Measurements from ENCODE around the gene THRA. TPM values are rescaled to one million over a fixed set of nuclear protein-coding genes. Genes with fewer than 3 reads are reported as not detected.

Gene THRA
- total and polyA plus RNA-seq, 11 donors, result 50.6 to 105 (median 69.8) TPM

GRCh38 chr17:40112718-40113109 is 49.9 kb downstream of the THRA start:
- 31 to 49% (median 44%) methylated on average over 4 of the region's 4 CpGs for WGBS, 4 donors
- TF ChIP-seq, protein P1, sequence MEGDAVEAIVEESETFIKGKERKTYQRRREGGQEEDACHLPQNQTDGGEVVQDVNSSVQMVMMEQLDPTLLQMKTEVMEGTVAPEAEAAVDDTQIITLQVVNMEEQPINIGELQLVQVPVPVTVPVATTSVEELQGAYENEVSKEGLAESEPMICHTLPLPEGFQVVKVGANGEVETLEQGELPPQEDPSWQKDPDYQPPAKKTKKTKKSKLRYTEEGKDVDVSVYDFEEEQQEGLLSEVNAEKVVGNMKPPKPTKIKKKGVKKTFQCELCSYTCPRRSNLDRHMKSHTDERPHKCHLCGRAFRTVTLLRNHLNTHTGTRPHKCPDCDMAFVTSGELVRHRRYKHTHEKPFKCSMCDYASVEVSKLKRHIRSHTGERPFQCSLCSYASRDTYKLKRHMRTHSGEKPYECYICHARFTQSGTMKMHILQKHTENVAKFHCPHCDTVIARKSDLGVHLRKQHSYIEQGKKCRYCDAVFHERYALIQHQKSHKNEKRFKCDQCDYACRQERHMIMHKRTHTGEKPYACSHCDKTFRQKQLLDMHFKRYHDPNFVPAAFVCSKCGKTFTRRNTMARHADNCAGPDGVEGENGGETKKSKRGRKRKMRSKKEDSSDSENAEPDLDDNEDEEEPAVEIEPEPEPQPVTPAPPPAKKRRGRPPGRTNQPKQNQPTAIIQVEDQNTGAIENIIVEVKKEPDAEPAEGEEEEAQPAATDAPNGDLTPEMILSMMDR (IDR thresholded peaks at IDR 0.05), result no peak
- TF ChIP-seq POLR2A (IDR thresholded peaks at IDR 0.05), result no peak
- ATAC-seq (peak in 2 of 4 donors; percentile 1 to 2), DNase-seq (peak in 2 of 5 donors; percentile 23 to 33)
- Histone ChIP-seq H3K27ac (peak overlapping the region; percentile 72 to 100 (median 95)), H3K36me3 (no peaks in the 10 kb centered on the region), H3K4me1 (peaks cover 33 to 64% (median 61%) of the 10 kb centered on the region in 12 donors), H3K9me3 (no peaks in the 10 kb centered on the region), H3K4me3 (peak overlapping the region in 7 of 12 donors; percentile 44 to 58 (median 47)), H3K27me3 (no peaks in the 10 kb centered on the region)
- intact Hi-C loops (cut with DNase I), result loop anchor here in 9 of 10 donors (1.0 to 10.0 kb wide), 12 partner anchors 16 to 98 kb away; partner anchors contain the start of genes THRA (in 6 of the 9) and CSF3 (in 1 of the 9)

GRCh38 chr17:40113110-40113906 is 50.5 kb downstream of the THRA start:
- intact Hi-C loops (cut with DNase I), result loop anchor here in 9 of 10 donors (2.0 to 10.0 kb wide), 11 partner anchors 17 to 99 kb away; partner anchors contain the start of genes THRA (in 6 of the 9) and CSF3 (in 1 of the 9)
- Histone ChIP-seq H3K27me3 (no peaks in the 10 kb centered on the region), H3K4me3 (peak overlapping the region in 11 of 12 donors; percentile 27 to 61 (median 47)), H3K9me3 (no peaks in the 10 kb centered on the region), H3K36me3 (no peaks in the 10 kb centered on the region), H3K4me1 (peaks cover 29 to 61% (median 56%) of the 10 kb centered on the region in 12 donors), H3K27ac (peak overlapping the region; percentile 72 to 100 (median 95))
- peak; percentile 71 to 83 (median 74) for ATAC-seq
- TF ChIP-seq, protein P1 (IDR thresholded peaks at IDR 0.05), result peak; percentile 71 to 96 (median 84)
- no peak for TF ChIP-seq POLR2A (IDR thresholded peaks at IDR 0.05)
- DNase-seq, result peak; percentile 91 to 94 (median 93)
- WGBS, 4 donors, result 0 to 1% (median 0%) methylated on average over 16 to 17 of the region's 17 CpGs

DNA sequence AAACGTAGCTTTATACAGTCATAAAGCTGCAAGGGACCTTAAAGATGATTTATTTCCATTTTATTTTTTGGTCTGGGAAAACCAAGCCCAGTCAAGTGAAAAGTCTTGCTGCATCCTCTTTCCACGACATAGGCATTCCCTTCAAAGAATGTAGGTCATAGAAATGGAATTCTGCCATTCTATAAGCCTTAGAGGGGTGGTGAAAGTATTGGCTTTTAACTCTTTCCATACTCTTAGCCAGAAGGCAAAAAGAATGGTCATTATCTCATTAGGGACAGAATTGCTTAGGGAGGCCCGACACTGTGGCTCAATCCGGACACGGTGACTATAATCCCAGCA is 51.1 kb downstream of the THRA start:
- intact Hi-C loops (cut with DNase I), result loop anchor here in 9 of 10 donors (2.0 to 10.0 kb wide), 11 partner anchors 17 to 99 kb away; partner anchors contain the start of genes THRA (in 6 of the 9) and CSF3 (in 1 of the 9)

More for the DNA sequence above, 51.1 kb downstream of the THRA start:
- TF ChIP-seq POLR2A (IDR thresholded peaks at IDR 0.05), result no peak
- TF ChIP-seq, protein P1 (IDR thresholded peaks at IDR 0.05), result no peak
- no peaks in the 10 kb centered on the region for H3K27me3 ChIP-seq
- WGBS, 4 donors, result 40 to 50% (median 43%) methylated on average over 5 of the region's 5 CpGs
- DNase-seq (no peak), ATAC-seq (no peak)
- H3K4me3 ChIP-seq, result peak overlapping the region in 10 of 12 donors; percentile 29 to 61 (median 49)
- no peaks in the 10 kb centered on the region for H3K36me3 ChIP-seq
- H3K9me3 ChIP-seq, result no peaks in the 10 kb centered on the region
- H3K27ac ChIP-seq, result peak overlapping the region; percentile 54 to 100 (median 95)
- peaks cover 28 to 57% (median 50%) of the 10 kb centered on the region in 12 donors for H3K4me1 ChIP-seq
